HG03135 (cell line): ENCODE data around the gene MPV17.
A peak's percentile ranks its signal among the peaks of the same experiment; 100 is the strongest.
"Not testable (repeated sequence)": the region's sequence is repeated elsewhere in the genome, so short reads cannot be mapped to it uniquely, and the experiment has no call there.

Source experiments
- ATAC-seq: cut with Tn5 transposase; IDR thresholded peaks from one replicate; pipeline ENCODE4 v1.9.1; 2021; ENCODE audit warnings: mild to moderate bottlenecking, moderate library complexity; ENCODE audit not compliant: unreplicated experiment

Gene MPV17

GRCh38 chr2:27322766-27323595 is at the start of gene MPV17:
TSS of gene MPV17 (minus strand) at chr2:27323097. CDS start at chr2:27322517, 580 bp downstream.
- peak; percentile 79 for ATAC-seq

GRCh38 chr2:27370816-27371620 is 48.1 kb upstream of the MPV17 start:
- ATAC-seq: peak; percentile 31

- ATAC-seq: peak; percentile 85
These were observed 47.3 kb upstream of the MPV17 start, which contains the start of the genes EIF2B4 and SNX17 for GRCh38 chr2:27370026-27370815. TSS of gene EIF2B4 (minus strand) at chr2:27370338. CDS start at chr2:27370314, 24 bp downstream. TSS of gene SNX17 (plus strand) at chr2:27370616. CDS start at chr2:27370744, 128 bp downstream.

- no peak for ATAC-seq
These were observed 46.7 kb upstream of the MPV17 start for GRCh38 chr2:27369471-27370025.

GRCh38 chr2:27363933-27364332 is 41.0 kb upstream of the MPV17 start:
- ATAC-seq: no peak

GRCh38 chr2:27362678-27363420 is 40.0 kb upstream of the MPV17 start:
- no peak for ATAC-seq

- ATAC-seq: peak; percentile 85
These were observed 33.7 kb upstream of the MPV17 start, which contains the start of gene GTF3C2 for GRCh38 chr2:27356382-27357181. TSS of gene GTF3C2 (minus strand) at chr2:27356764. CDS start at chr2:27343554, 13,210 bp downstream.

- ATAC-seq: peak; percentile 42
These were observed 33.1 kb upstream of the MPV17 start for GRCh38 chr2:27356056-27356381.

GRCh38 chr2:27354597-27354927 is 31.7 kb upstream of the MPV17 start:
- no peak for ATAC-seq

GRCh38 chr2:27353762-27354596 is 31.1 kb upstream of the MPV17 start:
- ATAC-seq: no peak

GRCh38 chr2:27353386-27353761 is 30.5 kb upstream of the MPV17 start:
- ATAC-seq: not testable (repeated sequence)

- no peak for ATAC-seq
These were observed 29.1 kb upstream of the MPV17 start for GRCh38 chr2:27351802-27352598.

- no peak for ATAC-seq
These were observed 27.3 kb upstream of the MPV17 start for GRCh38 chr2:27350106-27350693.

GRCh38 chr2:27347641-27348040 is 24.7 kb upstream of the MPV17 start:
- no peak for ATAC-seq

- ATAC-seq: no peak
These were observed 13.3 kb upstream of the MPV17 start for GRCh38 chr2:27336173-27336572.

GRCh38 chr2:27335311-27335710 is 12.4 kb upstream of the MPV17 start:
- ATAC-seq: no peak

- ATAC-seq: no peak
These were observed 1.8 kb upstream of the MPV17 start for GRCh38 chr2:27324720-27325119.
